Uterus (tissue), 2 donors: ENCODE data around the gene ZBTB7C.

Experiments
- CTCF ChIP-seq, 4 experiments: fragments of 200-600 bp in 2 of 4; fragments of 450-650 bp in 2 of 4; sonication (generic) in 2 of 4; IDR thresholded peaks; one replicate each; pipeline ENCODE4 v1.5.1; 2016 to 2019; ENCODE audit warnings: antibody characterized with exemption in 4 of 4, mild to moderate bottlenecking in 2 of 4, moderate library complexity in 1 of 4
- POLR2A ChIP-seq, 2 donors: fragments of 450-650 bp; IDR thresholded peaks; one replicate each; pipeline ENCODE4 v1.6.1; 2016; ENCODE audit warnings: antibody characterized with exemption in 2 of 2, mild to moderate bottlenecking in 1 of 2, moderate library complexity in 1 of 2

DNA sequence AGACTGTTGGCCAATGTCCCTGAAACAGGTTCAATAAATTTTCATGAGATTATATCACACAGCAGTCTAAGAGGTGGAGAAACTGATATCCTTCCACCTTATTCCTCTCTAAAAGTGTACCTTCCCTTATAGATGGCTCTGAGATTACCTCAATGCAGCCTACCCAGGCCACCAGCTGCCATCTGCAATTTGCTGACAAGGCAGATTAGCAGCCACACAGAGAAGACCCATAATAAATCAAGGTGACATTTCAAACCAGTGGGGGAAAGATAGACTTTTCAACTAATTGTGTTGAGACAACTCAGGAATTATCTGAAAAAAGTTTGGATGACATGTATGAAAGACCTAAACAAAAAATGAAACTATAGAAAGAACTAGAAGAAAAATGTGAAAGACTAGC lies 43.2 kb downstream of the ZBTB7C start:
- TF ChIP-seq POLR2A (IDR thresholded peaks at IDR 0.05) (no peak), CTCF (IDR thresholded peaks at IDR 0.05) (no peak)
